Fibroblast of pulmonary artery (primary cell): ENCODE results near the gene ATP8B4.

Experiments
- DNase-seq: peaks from one replicate; pipeline ENCODE4 v3.0.0-alpha.2; 2010; ENCODE audit warnings: low read depth
- H3K4me3 ChIP-seq: replicated peaks from 2 replicates; pipeline ENCODE4 v1.5.1; 2011; ENCODE audit warnings: low read depth, mild to moderate bottlenecking, control low read depth, low read length, moderate library complexity
- TF ChIP-seq, protein P1 (sequence below): IDR thresholded peaks from 2 replicates; pipeline ENCODE4 v1.5.1; 2011; ENCODE audit warnings: mild to moderate bottlenecking, control low read depth, low read length, inconsistent platforms; ENCODE audit errors: missing control alignments

The ATP8B4 gene

DNA sequence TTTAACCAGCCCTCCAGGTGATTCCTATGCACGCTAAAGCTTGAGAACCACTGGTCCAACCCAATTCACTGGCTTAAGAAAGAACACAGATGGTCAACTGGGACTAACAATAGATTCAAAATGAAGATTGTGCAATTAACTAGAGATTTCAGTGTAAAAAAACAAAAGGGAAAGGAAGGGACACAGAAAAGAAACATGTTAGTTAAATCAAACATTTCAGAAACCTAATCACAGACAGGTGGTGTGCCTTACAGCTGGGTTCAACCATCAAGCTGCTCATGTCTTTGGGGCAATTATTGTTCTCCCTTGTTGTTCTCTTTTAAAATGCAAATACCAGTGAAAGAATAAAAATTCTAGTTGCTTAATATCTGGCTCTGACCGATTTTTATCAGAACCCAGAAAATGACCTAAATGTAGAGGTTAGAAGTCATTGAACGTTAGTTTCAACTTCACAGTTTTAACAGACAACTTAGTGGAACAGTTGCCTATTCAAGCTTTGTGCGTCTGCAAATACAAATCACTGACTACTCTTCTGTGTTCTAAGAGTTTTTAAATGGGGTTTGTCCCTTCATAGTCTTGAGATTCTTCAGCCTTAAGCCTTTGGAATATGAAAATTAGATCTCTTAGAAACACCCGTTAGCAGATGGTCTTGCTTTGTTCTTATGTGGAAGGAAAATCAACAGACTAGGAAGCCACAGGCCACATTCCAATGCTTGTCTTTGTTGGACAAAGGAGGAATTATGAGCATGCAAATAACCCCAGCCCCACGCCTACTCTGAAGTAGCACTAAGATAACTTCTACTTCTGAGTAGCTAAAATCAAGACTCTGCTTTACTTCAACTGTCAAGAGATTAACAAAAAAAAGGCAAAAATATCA, 223.4 kb downstream of the ATP8B4 start:
- peak; percentile 67 for DNase-seq
- TF ChIP-seq, protein P1, sequence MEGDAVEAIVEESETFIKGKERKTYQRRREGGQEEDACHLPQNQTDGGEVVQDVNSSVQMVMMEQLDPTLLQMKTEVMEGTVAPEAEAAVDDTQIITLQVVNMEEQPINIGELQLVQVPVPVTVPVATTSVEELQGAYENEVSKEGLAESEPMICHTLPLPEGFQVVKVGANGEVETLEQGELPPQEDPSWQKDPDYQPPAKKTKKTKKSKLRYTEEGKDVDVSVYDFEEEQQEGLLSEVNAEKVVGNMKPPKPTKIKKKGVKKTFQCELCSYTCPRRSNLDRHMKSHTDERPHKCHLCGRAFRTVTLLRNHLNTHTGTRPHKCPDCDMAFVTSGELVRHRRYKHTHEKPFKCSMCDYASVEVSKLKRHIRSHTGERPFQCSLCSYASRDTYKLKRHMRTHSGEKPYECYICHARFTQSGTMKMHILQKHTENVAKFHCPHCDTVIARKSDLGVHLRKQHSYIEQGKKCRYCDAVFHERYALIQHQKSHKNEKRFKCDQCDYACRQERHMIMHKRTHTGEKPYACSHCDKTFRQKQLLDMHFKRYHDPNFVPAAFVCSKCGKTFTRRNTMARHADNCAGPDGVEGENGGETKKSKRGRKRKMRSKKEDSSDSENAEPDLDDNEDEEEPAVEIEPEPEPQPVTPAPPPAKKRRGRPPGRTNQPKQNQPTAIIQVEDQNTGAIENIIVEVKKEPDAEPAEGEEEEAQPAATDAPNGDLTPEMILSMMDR, result no peak
- H3K4me3 ChIP-seq, result no peak overlapping the region

DNA sequence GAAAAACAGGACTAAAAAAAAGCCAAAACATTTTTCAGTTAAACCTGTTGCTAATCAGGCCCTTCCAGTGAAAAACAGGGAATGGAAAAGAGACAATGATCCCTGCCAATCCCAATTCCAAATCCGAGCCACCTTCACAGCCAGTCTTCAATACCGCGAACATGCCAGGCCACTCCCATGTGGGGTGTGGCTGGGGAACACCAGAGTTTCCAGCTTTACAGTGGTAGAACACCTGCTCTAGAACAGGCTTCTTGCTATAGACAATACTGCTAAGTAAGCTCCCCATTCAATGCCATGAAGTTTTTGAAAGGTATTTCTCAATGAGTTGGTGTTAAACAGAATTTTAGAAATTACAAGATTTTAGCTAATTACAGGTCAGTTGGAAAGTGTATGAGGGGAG, 228.3 kb downstream of the ATP8B4 start:
- DNase-seq, result no peak
- no peak overlapping the region for H3K4me3 ChIP-seq
- TF ChIP-seq, protein P1, result no peak

DNA sequence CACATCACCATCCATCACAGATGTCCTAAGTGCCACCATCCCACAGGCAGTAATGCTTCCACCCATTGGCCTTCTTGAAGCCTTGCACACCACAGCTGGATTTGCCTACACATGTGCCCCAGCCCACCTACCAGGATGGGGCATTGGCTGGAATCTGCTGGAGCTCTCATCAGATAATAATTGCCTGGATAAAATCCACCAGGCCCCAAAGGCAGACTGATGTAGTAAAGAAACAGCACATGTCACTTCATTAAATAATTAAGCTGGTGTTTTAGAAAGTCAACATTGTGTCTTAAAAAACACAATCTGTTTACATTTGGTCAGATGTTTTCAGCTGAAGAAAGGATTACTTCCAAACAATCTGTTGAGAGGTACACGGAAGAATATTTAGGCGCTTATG, 229.5 kb downstream of the ATP8B4 start:
- DNase-seq, result no peak
- H3K4me3 ChIP-seq, result no peak overlapping the region
- TF ChIP-seq, protein P1, result no peak

DNA sequence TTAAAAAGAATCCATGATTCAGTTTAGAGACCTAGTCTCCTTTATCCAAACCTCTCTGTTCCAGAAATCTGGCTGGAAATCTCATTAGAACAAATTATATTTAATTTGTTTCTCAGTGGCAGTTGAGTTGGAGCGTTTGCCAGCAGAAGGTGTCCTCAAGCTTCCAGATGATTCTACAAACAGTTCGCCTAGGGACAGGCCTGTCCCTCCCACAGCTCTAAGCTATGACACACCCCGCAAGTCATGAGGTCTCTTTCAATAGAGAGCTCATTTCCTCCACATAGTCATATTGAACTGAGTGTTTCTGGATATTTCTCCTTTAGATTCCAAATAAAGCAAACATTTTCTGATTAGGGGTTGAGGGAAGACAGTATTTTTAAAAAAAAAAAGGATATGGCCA, 230.3 kb downstream of the ATP8B4 start:
- DNase-seq, result no peak
- TF ChIP-seq, protein P1, result no peak
- H3K4me3 ChIP-seq, result no peak overlapping the region

DNA sequence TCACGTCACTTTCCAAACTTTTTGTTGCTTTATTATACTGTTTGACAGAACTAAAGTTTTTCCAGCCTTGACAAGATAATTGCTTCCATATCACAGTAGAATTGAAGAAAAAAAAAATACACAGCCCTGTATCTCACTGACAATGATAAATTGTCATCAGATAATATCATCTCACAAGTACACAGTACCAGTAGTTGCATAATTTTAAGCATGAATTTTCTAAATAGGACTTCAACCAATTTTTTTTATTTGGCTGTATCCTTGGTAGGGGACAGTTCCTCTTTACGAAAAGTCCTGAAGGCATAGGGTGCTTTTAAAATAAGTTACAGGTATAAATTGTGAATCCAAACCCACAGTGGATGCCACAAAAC, 230.7 kb downstream of the ATP8B4 start:
- TF ChIP-seq, protein P1, result no peak
- H3K4me3 ChIP-seq, result no peak overlapping the region
- DNase-seq, result no peak

DNA sequence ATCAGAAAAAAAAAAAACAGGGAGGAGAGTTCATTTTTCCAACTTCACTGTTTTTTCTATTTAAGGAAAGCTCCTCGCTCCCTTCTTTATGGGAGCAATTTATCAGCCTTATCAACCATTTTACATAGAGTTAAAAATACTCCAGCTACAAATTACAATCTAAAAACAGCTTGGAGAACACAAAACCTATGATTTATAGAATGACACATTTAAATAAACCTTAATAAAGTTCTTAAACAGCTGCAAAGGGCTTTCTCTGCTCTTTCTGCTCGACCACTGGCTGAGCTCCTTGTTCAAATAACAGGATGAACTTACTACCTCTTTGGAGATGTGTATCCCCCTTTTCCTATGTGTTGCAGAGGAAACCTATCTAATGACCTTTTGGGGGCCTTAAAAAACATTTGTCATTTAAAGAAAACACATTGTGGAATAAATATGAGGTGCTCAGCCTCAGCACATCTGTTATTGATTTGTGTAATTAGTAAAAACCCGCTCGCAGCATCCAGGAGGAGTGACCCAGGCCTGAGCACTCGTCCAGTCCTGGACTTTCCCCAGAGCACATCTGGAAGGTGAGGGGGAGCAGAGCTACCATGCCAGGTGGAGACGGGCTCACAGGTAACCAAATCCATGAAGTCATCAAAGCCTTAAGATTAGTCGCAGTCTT, 231.2 kb downstream of the ATP8B4 start:
- H3K4me3 ChIP-seq, result no peak overlapping the region
- TF ChIP-seq, protein P1, result no peak
- DNase-seq, result no peak
